ENCODE measurements around the gene PLA2G2C.
"Not testable (repeated sequence)": the region's sequence is repeated elsewhere in the genome, so short reads cannot be mapped to it uniquely, and the experiment has no call there.

The PLA2G2C gene

DNA sequence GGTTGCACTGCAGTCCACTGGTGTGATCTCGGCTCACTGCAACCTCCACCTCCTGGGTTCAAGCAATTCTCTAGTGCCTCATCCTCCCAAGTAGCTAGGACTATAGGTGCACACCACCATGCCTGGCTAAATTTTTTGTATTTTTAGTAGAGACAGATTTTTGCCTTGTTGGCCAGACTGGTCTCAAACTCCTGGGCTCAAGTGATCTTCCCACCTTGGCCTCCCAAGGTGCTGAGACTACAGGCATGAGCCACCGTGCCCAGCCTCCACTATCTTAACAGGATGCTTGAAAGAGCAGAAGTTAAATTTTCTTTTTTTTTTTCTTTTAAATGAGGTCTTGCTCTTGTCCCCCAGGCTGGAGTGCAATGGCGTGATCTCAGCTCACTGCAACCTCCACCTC lies 55.8 kb downstream of the PLA2G2C start:
- DNase-seq (ENCODE audit: low read depth in 2 of 2) = not testable (repeated sequence)

DNA sequence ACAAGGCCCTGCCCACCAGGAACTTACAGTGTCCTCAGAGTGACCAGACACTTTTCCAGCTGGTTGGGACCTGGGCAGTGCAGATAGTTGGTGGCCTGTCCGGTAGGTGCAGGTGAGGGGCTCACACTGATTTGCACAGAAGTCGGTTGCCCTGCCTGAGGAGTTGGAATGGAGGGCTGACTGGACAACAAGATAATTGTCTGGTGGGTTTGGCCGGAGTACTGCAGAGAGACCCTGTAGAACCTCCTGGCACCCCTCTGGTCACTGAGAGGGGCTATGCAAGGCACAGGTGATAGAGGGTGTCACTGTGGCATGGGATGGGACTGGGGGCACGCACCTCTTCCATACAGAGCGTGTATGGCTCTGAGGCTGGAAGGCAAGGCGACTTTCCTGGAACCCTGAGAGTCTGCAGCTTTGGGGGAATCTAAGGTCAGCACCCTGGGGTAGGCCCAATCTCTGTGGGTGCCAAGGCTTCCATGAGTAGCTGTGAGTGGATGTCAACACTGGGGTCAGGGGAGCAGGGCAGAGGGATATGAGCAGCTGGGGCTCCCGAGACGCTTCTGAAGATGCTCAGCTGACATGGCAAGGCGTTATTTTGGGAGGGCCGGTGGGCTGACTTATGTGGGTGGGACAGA lies 59.4 kb downstream of the PLA2G2C start:
- DNase-seq (ENCODE audit: low read depth in 2 of 2) = no peak

DNA sequence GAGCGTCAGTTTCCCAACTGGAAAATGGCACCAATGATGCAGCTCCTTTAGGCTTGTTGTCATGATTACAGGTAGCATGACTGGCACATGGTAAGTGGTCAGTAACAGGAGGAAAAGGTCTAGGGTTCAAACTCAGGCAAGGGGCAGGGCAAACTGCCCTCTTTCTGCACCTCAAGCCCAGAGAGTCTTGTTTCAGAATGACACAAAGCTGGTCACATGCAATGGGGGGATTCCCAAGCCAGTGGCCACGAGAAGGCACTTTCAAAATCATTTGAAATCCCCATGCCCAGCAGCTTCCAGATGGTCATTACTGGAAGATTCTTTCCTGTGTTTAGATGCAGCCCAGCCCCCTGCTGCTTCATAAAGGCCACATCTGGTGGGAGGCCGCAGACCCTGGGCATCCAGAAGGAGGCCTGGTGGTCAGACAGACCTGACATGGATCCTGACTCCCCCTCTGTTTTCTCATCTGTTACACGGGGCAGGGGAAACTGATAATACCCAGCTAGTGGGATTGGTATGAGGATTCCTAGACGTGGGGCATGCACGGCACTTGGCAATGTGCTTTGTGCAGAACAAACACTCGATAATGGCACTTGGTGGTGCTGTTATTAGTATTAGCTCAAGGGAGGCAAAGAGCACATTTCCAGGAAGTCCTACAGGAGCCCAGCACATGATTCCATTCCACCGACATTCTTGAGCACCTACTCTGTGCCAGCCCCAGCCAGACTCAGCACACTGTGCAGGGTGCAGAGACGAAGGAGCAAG lies 60.1 kb downstream of the PLA2G2C start:
- no peak for DNase-seq (ENCODE audit: low read depth in 2 of 2)

DNA sequence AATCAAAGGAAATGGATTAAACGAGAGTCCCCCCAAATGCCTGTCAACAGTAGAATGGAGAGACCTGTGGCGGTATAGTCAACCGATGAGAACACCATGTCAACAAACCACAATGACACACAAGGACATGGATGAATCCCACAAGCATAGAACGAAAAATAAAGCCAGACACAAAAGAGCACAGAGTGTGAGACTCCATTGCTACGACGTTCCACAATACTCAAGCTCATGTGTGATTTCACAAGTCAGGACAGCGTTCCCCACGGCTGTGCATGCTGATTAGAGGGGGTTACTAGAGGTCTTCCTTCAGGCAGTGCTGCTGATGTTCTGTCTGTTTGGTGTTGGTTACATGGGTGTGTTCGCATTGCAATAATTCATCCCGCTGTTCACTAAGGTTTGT lies 61.2 kb downstream of the PLA2G2C start:
- DNase-seq (ENCODE audit: low read depth in 2 of 2) = no peak

DNA sequence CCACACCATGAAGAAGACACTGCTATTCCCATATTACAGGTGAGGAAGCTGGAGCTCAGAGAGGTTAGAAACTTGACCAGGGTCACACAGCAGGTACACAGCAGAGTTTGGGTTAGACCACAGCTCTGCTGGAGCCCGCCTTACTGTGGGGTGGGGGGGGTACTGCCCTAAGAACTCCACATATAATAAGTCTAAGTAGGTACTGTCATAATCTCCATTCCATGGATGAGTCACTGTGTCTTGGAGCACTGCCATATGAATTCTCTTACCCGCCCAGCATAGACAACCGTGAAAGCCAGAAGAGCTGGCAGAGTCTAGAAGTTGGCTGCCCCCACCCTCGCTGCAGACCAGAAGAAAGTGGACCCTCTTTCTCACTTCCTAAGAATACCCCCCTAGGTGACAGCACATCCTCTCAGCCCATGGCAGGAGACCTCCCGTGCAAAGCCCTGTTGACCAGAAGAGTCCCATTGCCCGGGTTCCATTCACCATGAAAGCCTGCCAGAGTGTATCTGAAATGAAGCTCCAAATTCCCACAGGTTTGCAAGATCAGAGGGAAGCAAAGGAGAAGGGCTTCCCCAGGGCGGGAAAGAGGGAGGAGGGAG lies 61.8 kb downstream of the PLA2G2C start:
- no peak for DNase-seq (ENCODE audit: low read depth in 2 of 2)

DNA sequence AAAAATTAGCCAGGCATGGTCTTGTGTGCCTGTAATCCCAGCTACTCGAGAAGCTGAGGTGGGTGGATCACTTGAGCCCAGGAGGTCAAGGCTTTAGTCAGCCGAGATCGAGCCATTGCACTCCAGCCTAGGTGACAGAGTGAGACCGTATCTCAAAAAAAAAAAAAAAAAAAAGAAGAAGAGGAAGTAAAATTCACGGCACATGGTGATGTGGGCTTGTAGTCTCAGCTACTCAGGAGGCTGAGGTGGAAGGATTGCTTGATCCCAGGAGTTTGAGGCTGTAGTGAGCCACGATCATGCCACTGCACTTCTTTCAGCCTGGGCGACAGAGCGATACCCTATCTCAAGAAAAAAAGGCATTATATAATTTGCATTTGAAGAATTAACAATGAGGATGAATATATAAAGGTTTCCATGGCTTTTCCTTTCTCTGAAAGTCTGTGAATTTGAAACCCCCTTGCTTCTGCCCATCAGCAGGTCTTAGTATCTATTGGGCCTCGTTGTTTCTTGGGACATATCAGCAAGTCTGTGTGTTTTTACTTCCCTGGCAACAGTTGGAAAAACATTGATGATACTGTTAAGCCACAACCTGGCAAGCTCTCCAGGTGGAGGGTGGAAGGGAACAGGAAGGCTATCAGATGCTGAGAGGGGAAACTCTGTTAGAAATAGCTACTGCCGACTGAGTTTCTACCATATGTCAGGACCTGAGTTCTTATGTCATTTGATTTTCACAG lies 62.4 kb downstream of the PLA2G2C start:
- DNase-seq (ENCODE audit: low read depth in 2 of 2) = no peak

DNA sequence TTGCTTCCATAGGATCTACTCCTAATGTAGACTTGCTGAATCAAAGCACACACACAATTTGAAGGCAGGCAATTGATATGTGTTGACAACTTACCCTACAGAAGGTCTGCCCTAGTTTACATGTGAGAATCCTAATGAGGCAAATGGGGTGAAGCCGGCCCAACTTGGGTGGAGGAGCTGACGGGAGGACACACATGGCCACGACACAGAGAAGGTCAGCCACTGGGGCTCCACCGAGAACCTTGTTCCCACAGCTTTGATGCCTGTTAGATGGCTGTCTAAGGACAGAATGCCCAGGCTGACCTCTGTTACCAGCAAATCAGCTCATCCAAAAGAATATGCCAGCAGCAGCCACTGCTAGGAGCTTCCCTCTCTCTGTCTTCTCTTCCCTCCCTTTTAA lies 65.5 kb downstream of the PLA2G2C start:
- DNase-seq (ENCODE audit: low read depth in 2 of 2) = no peak

DNA sequence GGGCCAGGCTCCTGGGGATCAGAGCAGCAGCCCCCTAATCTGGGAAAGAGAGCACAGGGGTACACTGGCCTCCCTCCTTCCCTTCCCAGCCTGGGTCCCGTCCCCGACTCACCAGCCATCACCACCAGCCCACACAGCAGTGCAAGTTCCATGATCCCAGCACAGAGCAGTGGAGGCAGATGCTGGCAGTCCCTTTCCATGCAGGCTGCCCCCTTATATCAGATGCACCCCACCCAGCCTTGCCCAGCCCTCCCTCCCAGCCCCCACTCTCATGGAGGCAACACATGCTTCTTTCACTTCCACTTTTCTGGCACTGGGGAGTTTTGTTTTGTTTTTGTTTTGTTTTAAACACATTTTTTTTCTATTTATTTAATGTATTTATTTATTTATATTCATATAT lies 67.0 kb downstream of the PLA2G2C start, which contains the start of gene PLA2G2D:
PLA2G2D (minus strand) TSS at position 190 of the 400 bp plus-strand sequence; CDS start at position 152, 38 bp downstream.
- DNase-seq (ENCODE audit: low read depth in 2 of 2) = no peak

DNA sequence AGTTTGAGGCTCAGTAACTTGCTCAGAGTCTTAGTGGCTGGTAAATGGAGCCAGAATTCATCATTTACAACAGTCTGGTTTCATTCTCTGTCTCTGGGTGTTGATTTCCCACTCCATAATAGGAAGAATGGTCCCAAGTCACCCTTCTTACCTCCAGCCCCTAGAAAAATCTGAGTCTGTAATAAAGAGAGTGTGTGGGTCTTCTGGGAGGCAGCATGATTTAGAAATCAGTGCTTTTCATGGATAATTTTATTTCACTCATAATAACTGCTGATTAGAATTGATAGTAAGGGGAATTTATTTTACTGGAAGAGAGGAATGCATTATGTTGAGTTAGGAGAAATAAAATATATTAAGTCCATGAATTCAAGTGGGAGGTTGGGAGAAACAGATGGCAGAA lies 69.1 kb downstream of the PLA2G2C start:
- DNase-seq (ENCODE audit: low read depth in 2 of 2) = no peak

DNA sequence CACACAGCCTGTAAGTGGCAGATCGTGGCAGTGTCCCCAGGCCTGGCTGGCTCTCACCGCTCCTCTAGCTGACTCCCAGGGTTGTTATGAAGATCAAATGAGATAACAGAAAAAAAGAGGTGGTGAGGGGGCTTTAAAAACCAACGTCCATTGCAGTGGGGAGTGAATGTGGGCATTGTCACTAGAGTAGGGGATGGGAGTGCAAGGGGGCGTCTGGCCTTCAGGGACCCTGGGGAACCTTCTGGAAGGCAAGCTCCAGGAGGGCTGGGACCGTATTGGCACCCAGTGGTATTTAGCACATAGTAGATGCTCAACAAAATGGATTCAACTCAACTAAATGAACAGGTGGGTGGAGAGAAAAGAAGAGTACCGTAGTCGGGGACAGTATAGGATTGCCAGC lies 70.4 kb downstream of the PLA2G2C start:
- DNase-seq (ENCODE audit: low read depth in 2 of 2) = no peak

DNA sequence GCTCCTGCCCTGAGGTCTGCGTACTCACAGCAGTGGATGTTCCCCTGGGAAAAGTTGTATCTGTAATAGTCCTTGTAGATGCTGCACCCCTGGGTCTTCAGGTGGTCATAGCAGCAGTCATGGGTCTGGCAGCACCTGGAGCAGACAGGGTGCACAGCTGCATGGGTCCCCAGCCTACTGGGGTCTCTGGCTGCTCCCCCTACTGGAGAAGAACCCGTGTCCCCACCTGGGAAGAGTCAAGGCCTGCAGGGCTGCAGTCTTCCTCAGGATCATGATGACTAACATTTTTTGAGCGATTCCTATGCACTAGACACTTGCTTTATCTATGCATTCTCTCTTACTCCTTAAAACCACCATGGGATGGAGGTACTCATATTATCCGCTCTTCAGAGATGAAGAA lies 70.8 kb downstream of the PLA2G2C start:
- no peak for DNase-seq (ENCODE audit: low read depth in 2 of 2)

DNA sequence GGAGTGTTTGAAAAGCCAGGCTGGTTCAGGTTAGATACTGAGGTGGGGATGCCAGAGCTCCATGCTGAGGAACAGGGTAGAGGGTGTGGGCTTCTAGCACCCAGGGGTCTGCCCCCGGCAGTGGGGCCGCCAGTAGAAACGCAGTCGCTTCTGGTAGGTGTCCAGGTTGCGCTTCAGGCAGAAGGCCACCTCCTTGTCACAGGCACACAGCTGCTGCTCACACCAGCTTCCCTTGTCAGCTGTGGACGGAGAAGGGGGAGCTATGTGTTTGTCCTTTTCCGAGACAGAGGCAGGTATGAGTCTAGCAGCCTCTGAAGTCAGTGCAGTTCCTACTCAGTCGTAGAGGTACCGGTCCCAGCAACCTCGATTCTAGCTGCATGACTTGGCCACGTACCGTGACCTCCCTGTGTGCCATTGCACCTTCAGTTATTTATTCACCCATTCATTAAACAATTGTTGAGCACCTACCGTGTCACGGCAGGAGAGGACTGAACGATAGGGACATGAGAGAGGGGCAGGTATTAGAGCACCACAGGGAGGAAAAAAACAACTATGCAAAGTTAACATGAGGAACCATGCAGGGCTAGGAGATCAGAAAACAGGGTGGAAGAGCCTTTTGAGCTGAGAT lies 72.2 kb downstream of the PLA2G2C start:
- no peak for DNase-seq (ENCODE audit: low read depth in 2 of 2)

Measured in stimulated activated CD4-positive, alpha-beta T cell treated with anti-CD3 and anti-CD28 coated beads, Interleukin-1b, Interleukin-23, amount 100 ng/mL, for 1 hour (primary cell).